Mesothelial cell of epicardium (in vitro differentiated cells): ENCODE results near the gene KDM4F. TPM values are rescaled to one million over a fixed set of nuclear protein-coding genes. Genes with fewer than 3 reads are reported as not detected.

Experiments used
- DNase-seq, 2 experiments: peaks; one replicate each; pipeline ENCODE4 v3.0.0; 2021; ENCODE audit warnings: low spot score in 2 of 2; ENCODE audit not compliant: unreplicated experiment in 2 of 2
- H3K27ac Mint-ChIP-seq: 2 replicates; pipeline ENCODE4 v1.8.0; 2021; ENCODE audit warnings: mixed read lengths
- H3K27me3 Mint-ChIP-seq: 2 replicates; pipeline ENCODE4 v1.8.0; 2021; ENCODE audit warnings: low read depth, mixed read lengths
- H3K36me3 Mint-ChIP-seq: 2 replicates; pipeline ENCODE4 v1.8.0; 2021; ENCODE audit warnings: mixed read lengths
- H3K4me1 Mint-ChIP-seq: 2 replicates; pipeline ENCODE4 v1.8.0; 2021; ENCODE audit warnings: mixed read lengths
- H3K4me3 Mint-ChIP-seq: 2 replicates; pipeline ENCODE4 v1.8.0; 2021; ENCODE audit warnings: mild to moderate bottlenecking, moderate library complexity, mixed read lengths
- H3K9me3 Mint-ChIP-seq: 2 replicates; pipeline ENCODE4 v1.8.0; 2021; ENCODE audit warnings: mixed read lengths
- CTCF ChIP-seq: fragments of 200-600 bp; sonication (generic); IDR thresholded peaks from one replicate; pipeline ENCODE4 v1.5.0; 2021; ENCODE audit warnings: antibody characterized with exemption; ENCODE audit not compliant: unreplicated experiment
- total RNA-seq: library from RNA; stranded (reverse); gene quantifications from 3 replicates; pipeline ENCODE4 v1.2.1, GENCODE V29; 2021

Gene KDM4F
- total RNA-seq, 1 donor from 2014 or later, result not detected

GRCh38 chr11:95074792-95075563 is 25.8 kb downstream of the KDM4F start:
- no peaks in the 10 kb centered on the region for H3K27me3 Mint-ChIP-seq
- no peak for DNase-seq
- no peak overlapping the region for H3K27ac Mint-ChIP-seq
- peaks cover 21% of the 10 kb centered on the region for H3K4me1 Mint-ChIP-seq
- TF ChIP-seq CTCF, result no peak
- H3K9me3 Mint-ChIP-seq, result no peaks in the 10 kb centered on the region
- peaks cover 9% of the 10 kb centered on the region for H3K36me3 Mint-ChIP-seq
- H3K4me3 Mint-ChIP-seq, result no peak overlapping the region

GRCh38 chr11:95076416-95076815 is 27.2 kb downstream of the KDM4F start:
- no peak for TF ChIP-seq CTCF
- peaks cover 3% of the 10 kb centered on the region for H3K36me3 Mint-ChIP-seq
- peaks cover 18% of the 10 kb centered on the region for H3K4me1 Mint-ChIP-seq
- H3K9me3 Mint-ChIP-seq, result no peaks in the 10 kb centered on the region
- H3K27ac Mint-ChIP-seq, result peak overlapping the region; percentile 68
- no peak overlapping the region for H3K4me3 Mint-ChIP-seq
- no peaks in the 10 kb centered on the region for H3K27me3 Mint-ChIP-seq
- no peak for DNase-seq

- H3K27me3 Mint-ChIP-seq, result no peaks in the 10 kb centered on the region
- no peaks in the 10 kb centered on the region for H3K36me3 Mint-ChIP-seq
- H3K9me3 Mint-ChIP-seq, result no peaks in the 10 kb centered on the region
- no peak overlapping the region for H3K27ac Mint-ChIP-seq
- H3K4me1 Mint-ChIP-seq, result peaks cover 21% of the 10 kb centered on the region
- no peak for TF ChIP-seq CTCF
- no peak overlapping the region for H3K4me3 Mint-ChIP-seq
- no peak for DNase-seq
Measured at GRCh38 chr11:95076981-95077380, 27.8 kb downstream of the KDM4F start.

GRCh38 chr11:95078526-95078925 is 29.3 kb downstream of the KDM4F start:
- H3K27me3 Mint-ChIP-seq, result no peaks in the 10 kb centered on the region
- peaks cover 21% of the 10 kb centered on the region for H3K4me1 Mint-ChIP-seq
- H3K27ac Mint-ChIP-seq, result no peak overlapping the region

GRCh38 chr11:95081010-95081409 is 31.8 kb downstream of the KDM4F start:
- H3K9me3 Mint-ChIP-seq, result no peaks in the 10 kb centered on the region
- TF ChIP-seq CTCF, result no peak
- no peaks in the 10 kb centered on the region for H3K27me3 Mint-ChIP-seq
- H3K4me1 Mint-ChIP-seq, result peaks cover 11% of the 10 kb centered on the region
- no peak overlapping the region for H3K27ac Mint-ChIP-seq
- DNase-seq, result no peak
- H3K36me3 Mint-ChIP-seq, result no peaks in the 10 kb centered on the region
- no peak overlapping the region for H3K4me3 Mint-ChIP-seq

More at GRCh38 chr11:95078526-95078925, 29.3 kb downstream of the KDM4F start:
- Mint-ChIP-seq H3K9me3 (no peaks in the 10 kb centered on the region), H3K36me3 (no peaks in the 10 kb centered on the region), H3K4me3 (no peak overlapping the region)
- DNase-seq, result no peak
- no peak for TF ChIP-seq CTCF
